ENCODE measurements around the gene SCYGR1. TPM values are rescaled to one million over a fixed set of nuclear protein-coding genes. Genes with fewer than 3 reads are reported as not detected.

SCYGR1 gene
- total and polyA plus RNA-seq, 2 donors from 2014 or later = not detected

DNA sequence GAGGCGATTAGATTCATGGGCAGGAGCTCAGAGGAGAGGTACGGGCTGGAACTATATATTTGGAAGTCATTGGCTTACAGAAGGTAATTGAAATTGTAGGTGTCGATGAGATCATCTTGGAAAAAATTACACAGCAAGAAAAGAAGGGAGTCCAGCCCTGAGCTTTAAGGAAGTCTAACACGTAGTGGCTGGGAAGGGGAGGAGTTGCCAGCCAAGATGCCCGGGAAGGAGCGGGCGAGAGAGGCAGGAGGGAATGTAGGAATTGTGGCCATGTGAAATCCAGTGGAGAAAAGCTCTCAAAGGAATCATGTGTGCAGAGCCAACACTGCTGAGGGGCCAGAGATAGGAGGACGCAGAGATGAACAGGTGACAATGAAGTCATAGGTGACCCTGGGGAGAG is 25.6 kb upstream of the SCYGR1 start:
- H3K9me3 ChIP-seq (ENCODE audit: control insufficient read depth in 2 of 3, insufficient read depth in 1 of 3, low read length in 3 of 3) = no peaks in the 10 kb centered on the region
- TF ChIP-seq, protein P1, sequence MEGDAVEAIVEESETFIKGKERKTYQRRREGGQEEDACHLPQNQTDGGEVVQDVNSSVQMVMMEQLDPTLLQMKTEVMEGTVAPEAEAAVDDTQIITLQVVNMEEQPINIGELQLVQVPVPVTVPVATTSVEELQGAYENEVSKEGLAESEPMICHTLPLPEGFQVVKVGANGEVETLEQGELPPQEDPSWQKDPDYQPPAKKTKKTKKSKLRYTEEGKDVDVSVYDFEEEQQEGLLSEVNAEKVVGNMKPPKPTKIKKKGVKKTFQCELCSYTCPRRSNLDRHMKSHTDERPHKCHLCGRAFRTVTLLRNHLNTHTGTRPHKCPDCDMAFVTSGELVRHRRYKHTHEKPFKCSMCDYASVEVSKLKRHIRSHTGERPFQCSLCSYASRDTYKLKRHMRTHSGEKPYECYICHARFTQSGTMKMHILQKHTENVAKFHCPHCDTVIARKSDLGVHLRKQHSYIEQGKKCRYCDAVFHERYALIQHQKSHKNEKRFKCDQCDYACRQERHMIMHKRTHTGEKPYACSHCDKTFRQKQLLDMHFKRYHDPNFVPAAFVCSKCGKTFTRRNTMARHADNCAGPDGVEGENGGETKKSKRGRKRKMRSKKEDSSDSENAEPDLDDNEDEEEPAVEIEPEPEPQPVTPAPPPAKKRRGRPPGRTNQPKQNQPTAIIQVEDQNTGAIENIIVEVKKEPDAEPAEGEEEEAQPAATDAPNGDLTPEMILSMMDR (IDR thresholded peaks at IDR 0.05; ENCODE audit: borderline replicate concordance, extremely low read depth, insufficient read depth) = no peak
- intact Hi-C loops (cut with DNase I) = no loop called here
- no peak overlapping the region for H3K9ac ChIP-seq (ENCODE audit: low read length in 3 of 3)
- peaks cover 0 to 9% (median 0%) of the 10 kb centered on the region in 3 donors for H3K4me1 ChIP-seq (ENCODE audit: control insufficient read depth in 2 of 3, insufficient read depth in 2 of 3, low read depth in 1 of 3, low read length in 3 of 3)
- FAIRE-seq = no peak
- no peaks in the 10 kb centered on the region for H3K36me3 ChIP-seq (ENCODE audit: control insufficient read depth in 2 of 3, insufficient read depth in 3 of 3, low read length in 3 of 3)
- no peak overlapping the region for H3K27ac ChIP-seq (ENCODE audit: low read depth in 2 of 2, low read length in 2 of 2)
- no peak for DNase-seq
- H3K27me3 ChIP-seq (ENCODE audit: control insufficient read depth, insufficient read depth, low read length) = no peaks in the 10 kb centered on the region
- no peak overlapping the region for H3K4me3 ChIP-seq (ENCODE audit: low read length in 3 of 3)

DNA sequence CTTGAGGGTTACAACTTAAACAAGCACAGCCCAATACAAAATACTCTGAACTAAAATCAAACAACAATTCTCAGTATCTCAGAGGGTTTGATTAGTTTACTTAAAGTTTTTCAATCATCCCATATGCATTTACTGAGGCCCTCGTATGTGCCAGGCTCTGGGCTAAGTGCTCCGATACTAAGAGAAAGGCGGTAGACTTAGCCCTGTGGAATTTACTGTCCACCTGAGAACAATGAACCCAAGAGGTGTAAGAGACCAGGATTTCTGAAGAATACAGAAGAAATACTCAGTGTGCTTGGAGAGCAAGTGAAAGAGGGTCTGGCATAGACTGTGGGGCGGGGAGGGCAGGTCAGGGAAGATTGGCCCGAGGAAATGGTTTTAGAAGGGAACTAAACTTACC is 25.1 kb upstream of the SCYGR1 start:
- TF ChIP-seq, protein P1 (IDR thresholded peaks at IDR 0.05; ENCODE audit: borderline replicate concordance, extremely low read depth, insufficient read depth) = no peak
- no peaks in the 10 kb centered on the region for H3K9me3 ChIP-seq (ENCODE audit: control insufficient read depth in 2 of 3, insufficient read depth in 1 of 3, low read length in 3 of 3)
- no peak overlapping the region for H3K4me3 ChIP-seq (ENCODE audit: low read length in 3 of 3)
- H3K9ac ChIP-seq (ENCODE audit: low read length in 3 of 3) = no peak overlapping the region
- DNase-seq (no peak), FAIRE-seq (no peak)
- no peak overlapping the region for H3K27ac ChIP-seq (ENCODE audit: low read depth in 2 of 2, low read length in 2 of 2)
- no peaks in the 10 kb centered on the region for H3K36me3 ChIP-seq (ENCODE audit: control insufficient read depth in 2 of 3, insufficient read depth in 3 of 3, low read length in 3 of 3)
- H3K4me1 ChIP-seq (ENCODE audit: control insufficient read depth in 2 of 3, insufficient read depth in 2 of 3, low read depth in 1 of 3, low read length in 3 of 3) = peaks cover 0 to 9% (median under 1%) of the 10 kb centered on the region in 3 donors
- no peaks in the 10 kb centered on the region for H3K27me3 ChIP-seq (ENCODE audit: control insufficient read depth, insufficient read depth, low read length)
- intact Hi-C loops (cut with DNase I) = no loop called here

DNA sequence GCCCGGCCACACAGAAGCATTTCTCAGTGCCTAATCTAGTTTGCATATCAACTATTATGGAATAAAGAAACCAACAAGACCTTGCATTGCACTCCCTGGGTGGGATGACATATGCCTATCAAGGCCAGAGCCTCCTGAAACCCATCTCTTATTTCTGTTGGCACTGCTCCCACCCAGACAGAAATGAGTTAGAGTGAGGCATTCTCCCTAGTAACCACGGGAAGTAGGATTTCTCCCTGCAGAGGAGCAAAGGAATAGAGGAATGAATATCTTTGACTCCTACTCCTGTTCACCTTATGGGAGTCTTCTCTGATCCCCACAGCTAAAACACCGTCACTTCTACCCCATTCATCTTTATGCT is 24.2 kb upstream of the SCYGR1 start:
- no peak overlapping the region for H3K27ac ChIP-seq (ENCODE audit: low read depth in 2 of 2, low read length in 2 of 2)
- peaks cover 0 to 9% (median 8%) of the 10 kb centered on the region in 3 donors for H3K4me1 ChIP-seq (ENCODE audit: control insufficient read depth in 2 of 3, insufficient read depth in 2 of 3, low read depth in 1 of 3, low read length in 3 of 3)
- H3K9me3 ChIP-seq (ENCODE audit: control insufficient read depth in 2 of 3, insufficient read depth in 1 of 3, low read length in 3 of 3) = no peaks in the 10 kb centered on the region
- H3K4me3 ChIP-seq (ENCODE audit: low read length in 3 of 3) = no peak overlapping the region
- H3K9ac ChIP-seq (ENCODE audit: low read length in 3 of 3) = no peak overlapping the region
- DNase-seq (no peak), FAIRE-seq (no peak)
- intact Hi-C loops (cut with DNase I) = no loop called here
- H3K36me3 ChIP-seq (ENCODE audit: control insufficient read depth in 2 of 3, insufficient read depth in 3 of 3, low read length in 3 of 3) = no peaks in the 10 kb centered on the region
- no peaks in the 10 kb centered on the region for H3K27me3 ChIP-seq (ENCODE audit: control insufficient read depth, insufficient read depth, low read length)
- TF ChIP-seq, protein P1 (IDR thresholded peaks at IDR 0.05; ENCODE audit: borderline replicate concordance, extremely low read depth, insufficient read depth) = no peak

DNA sequence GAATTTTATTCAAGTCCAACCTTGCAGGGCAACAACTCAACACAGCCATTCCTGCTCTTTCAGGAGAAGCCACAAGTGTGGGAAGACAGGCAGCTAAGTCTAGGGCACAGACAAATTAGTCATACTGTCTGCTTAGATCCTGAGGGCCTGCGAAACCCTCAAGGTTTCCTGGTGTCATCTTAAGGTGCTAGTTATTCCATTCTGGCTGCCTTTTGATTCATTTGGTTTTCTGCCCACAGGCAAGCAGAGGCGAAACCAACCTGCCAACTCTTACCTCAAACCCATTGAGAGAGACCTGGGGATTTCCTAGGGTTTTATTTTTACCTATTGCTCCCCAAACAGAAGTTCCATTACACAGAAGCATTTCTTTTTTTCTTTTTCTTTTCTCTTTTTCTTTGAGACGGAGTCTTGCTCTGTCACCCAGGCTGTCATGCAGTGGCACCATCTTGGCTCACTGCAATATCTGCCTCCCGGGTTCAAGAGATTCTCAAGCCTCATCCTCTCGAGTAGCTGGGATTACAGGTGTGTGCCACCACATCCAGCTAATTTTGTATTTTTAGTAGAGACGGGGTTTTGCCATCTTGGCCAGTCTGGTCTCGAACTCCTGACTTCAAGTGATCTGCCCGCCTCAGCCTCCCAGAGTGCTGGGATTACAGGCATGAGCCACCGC is 23.7 kb upstream of the SCYGR1 start:
- intact Hi-C loops (cut with DNase I) = no loop called here
- TF ChIP-seq, protein P1 (IDR thresholded peaks at IDR 0.05; ENCODE audit: borderline replicate concordance, extremely low read depth, insufficient read depth) = no peak
- no peak for FAIRE-seq

More for the DNA sequence above, 23.7 kb upstream of the SCYGR1 start:
- no peak overlapping the region for H3K9ac ChIP-seq (ENCODE audit: low read length in 3 of 3)
- no peaks in the 10 kb centered on the region for H3K27me3 ChIP-seq (ENCODE audit: control insufficient read depth, insufficient read depth, low read length)
- H3K4me3 ChIP-seq (ENCODE audit: low read length in 3 of 3) = no peak overlapping the region
- H3K36me3 ChIP-seq (ENCODE audit: control insufficient read depth in 2 of 3, insufficient read depth in 3 of 3, low read length in 3 of 3) = no peaks in the 10 kb centered on the region
- H3K9me3 ChIP-seq (ENCODE audit: control insufficient read depth in 2 of 3, insufficient read depth in 1 of 3, low read length in 3 of 3) = no peaks in the 10 kb centered on the region
- H3K4me1 ChIP-seq (ENCODE audit: control insufficient read depth in 2 of 3, insufficient read depth in 2 of 3, low read depth in 1 of 3, low read length in 3 of 3) = peaks cover 5 to 13% (median 13%) of the 10 kb centered on the region in 3 donors
- DNase-seq = no peak
- H3K27ac ChIP-seq (ENCODE audit: low read depth in 2 of 2, low read length in 2 of 2) = no peak overlapping the region

Measured in kidney (tissue), 14 donors.